ENCODE data around the gene KMT2C.

Gene KMT2C

GRCh38 chr7:152402384-152403250, 33.2 kb downstream of the KMT2C start:
- TF ChIP-seq EGR1 (IDR thresholded peaks at IDR 0.05) (no peak), TEAD4 (IDR thresholded peaks at IDR 0.05) (peak; percentile 39; the same call in 1 of the 2 replicates), TAF1 (IDR thresholded peaks at IDR 0.05; ENCODE audit: low read depth) (no peak)

- TF ChIP-seq RAD21 (IDR thresholded peaks at IDR 0.05; ENCODE audit: low read depth) (no peak), USF1 (IDR thresholded peaks at IDR 0.05) (no peak), NFIC (IDR thresholded peaks at IDR 0.05) (no peak), MAX (IDR thresholded peaks at IDR 0.05) (no peak), CEBPB (IDR thresholded peaks at IDR 0.05) (no peak), CREB1 (IDR thresholded peaks at IDR 0.05; ENCODE audit: low read depth) (no peak), YY1 (IDR thresholded peaks at IDR 0.05; ENCODE audit: low read depth) (no peak), TCF12 (IDR thresholded peaks at IDR 0.05; ENCODE audit: low read depth) (no peak), TEAD4 (IDR thresholded peaks at IDR 0.05) (no peak), ZBTB7A (IDR thresholded peaks at IDR 0.05; ENCODE audit: low read depth) (no peak), TAF1 (IDR thresholded peaks at IDR 0.05; ENCODE audit: low read depth) (no peak), EGR1 (IDR thresholded peaks at IDR 0.05) (no peak), FOXM1 (IDR thresholded peaks at IDR 0.05; ENCODE audit: borderline replicate concordance, low read depth) (no peak), EP300 (IDR thresholded peaks at IDR 0.05; ENCODE audit: borderline replicate concordance) (no peak)
- TF ChIP-seq, protein P1, sequence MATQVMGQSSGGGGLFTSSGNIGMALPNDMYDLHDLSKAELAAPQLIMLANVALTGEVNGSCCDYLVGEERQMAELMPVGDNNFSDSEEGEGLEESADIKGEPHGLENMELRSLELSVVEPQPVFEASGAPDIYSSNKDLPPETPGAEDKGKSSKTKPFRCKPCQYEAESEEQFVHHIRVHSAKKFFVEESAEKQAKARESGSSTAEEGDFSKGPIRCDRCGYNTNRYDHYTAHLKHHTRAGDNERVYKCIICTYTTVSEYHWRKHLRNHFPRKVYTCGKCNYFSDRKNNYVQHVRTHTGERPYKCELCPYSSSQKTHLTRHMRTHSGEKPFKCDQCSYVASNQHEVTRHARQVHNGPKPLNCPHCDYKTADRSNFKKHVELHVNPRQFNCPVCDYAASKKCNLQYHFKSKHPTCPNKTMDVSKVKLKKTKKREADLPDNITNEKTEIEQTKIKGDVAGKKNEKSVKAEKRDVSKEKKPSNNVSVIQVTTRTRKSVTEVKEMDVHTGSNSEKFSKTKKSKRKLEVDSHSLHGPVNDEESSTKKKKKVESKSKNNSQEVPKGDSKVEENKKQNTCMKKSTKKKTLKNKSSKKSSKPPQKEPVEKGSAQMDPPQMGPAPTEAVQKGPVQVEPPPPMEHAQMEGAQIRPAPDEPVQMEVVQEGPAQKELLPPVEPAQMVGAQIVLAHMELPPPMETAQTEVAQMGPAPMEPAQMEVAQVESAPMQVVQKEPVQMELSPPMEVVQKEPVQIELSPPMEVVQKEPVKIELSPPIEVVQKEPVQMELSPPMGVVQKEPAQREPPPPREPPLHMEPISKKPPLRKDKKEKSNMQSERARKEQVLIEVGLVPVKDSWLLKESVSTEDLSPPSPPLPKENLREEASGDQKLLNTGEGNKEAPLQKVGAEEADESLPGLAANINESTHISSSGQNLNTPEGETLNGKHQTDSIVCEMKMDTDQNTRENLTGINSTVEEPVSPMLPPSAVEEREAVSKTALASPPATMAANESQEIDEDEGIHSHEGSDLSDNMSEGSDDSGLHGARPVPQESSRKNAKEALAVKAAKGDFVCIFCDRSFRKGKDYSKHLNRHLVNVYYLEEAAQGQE (IDR thresholded peaks at IDR 0.05; ENCODE audit: low read depth): no peak
Measured at GRCh38 chr7:152399344-152399743, 36.5 kb downstream of the KMT2C start.

- TF ChIP-seq USF1 (IDR thresholded peaks at IDR 0.05) (no peak), TCF12 (IDR thresholded peaks at IDR 0.05; ENCODE audit: low read depth) (no peak), CEBPB (IDR thresholded peaks at IDR 0.05) (no peak), TEAD4 (IDR thresholded peaks at IDR 0.05) (no peak), EGR1 (IDR thresholded peaks at IDR 0.05) (no peak), MAX (IDR thresholded peaks at IDR 0.05) (no peak), CREB1 (IDR thresholded peaks at IDR 0.05; ENCODE audit: low read depth) (no peak), YY1 (IDR thresholded peaks at IDR 0.05; ENCODE audit: low read depth) (no peak), FOXM1 (IDR thresholded peaks at IDR 0.05; ENCODE audit: borderline replicate concordance, low read depth) (no peak), NFIC (IDR thresholded peaks at IDR 0.05) (no peak), EP300 (IDR thresholded peaks at IDR 0.05; ENCODE audit: borderline replicate concordance) (no peak), ZBTB7A (IDR thresholded peaks at IDR 0.05; ENCODE audit: low read depth) (no peak), TAF1 (IDR thresholded peaks at IDR 0.05; ENCODE audit: low read depth) (no peak), RAD21 (IDR thresholded peaks at IDR 0.05; ENCODE audit: low read depth) (no peak)
- TF ChIP-seq, protein P1 (IDR thresholded peaks at IDR 0.05; ENCODE audit: low read depth): no peak
Measured at GRCh38 chr7:152395112-152395511, 40.7 kb downstream of the KMT2C start.

DNA sequence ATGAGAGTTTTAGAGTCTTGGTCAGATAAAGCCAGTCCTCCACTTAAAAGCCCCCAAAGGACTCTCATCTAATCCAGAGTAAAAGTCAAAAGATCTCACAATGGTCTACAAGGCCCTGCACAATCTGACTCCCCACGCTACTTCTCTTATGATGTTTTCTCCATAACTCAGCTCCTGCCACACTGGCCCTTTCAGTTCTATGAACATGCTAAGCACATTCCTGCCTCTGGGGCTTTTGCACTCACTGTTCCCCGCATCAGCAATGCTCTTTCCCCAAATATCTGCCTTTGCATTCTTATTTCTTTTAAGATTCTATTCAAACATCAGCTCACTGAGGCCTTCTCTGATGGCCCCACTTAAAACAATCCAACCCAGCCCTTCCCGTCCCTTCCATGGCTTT, 41.6 kb downstream of the KMT2C start:
- TF ChIP-seq TEAD4 (IDR thresholded peaks at IDR 0.05): peak; percentile 90
- TF ChIP-seq RAD21 (IDR thresholded peaks at IDR 0.05; ENCODE audit: low read depth): 0 out of 2 replicates have a peak, but pooled peaks have one; percentile 18

GRCh38 chr7:152392254-152392653, 43.5 kb downstream of the KMT2C start:
- TF ChIP-seq FOXM1 (IDR thresholded peaks at IDR 0.05; ENCODE audit: borderline replicate concordance, low read depth) (no peak), CEBPB (IDR thresholded peaks at IDR 0.05) (no peak), TEAD4 (IDR thresholded peaks at IDR 0.05) (no peak), TCF12 (IDR thresholded peaks at IDR 0.05; ENCODE audit: low read depth) (no peak), CREB1 (IDR thresholded peaks at IDR 0.05; ENCODE audit: low read depth) (no peak), TAF1 (IDR thresholded peaks at IDR 0.05; ENCODE audit: low read depth) (no peak), EGR1 (IDR thresholded peaks at IDR 0.05) (no peak), RAD21 (IDR thresholded peaks at IDR 0.05; ENCODE audit: low read depth) (no peak), MAX (IDR thresholded peaks at IDR 0.05) (no peak), NFIC (IDR thresholded peaks at IDR 0.05) (no peak), EP300 (IDR thresholded peaks at IDR 0.05; ENCODE audit: borderline replicate concordance) (no peak), YY1 (IDR thresholded peaks at IDR 0.05; ENCODE audit: low read depth) (no peak), USF1 (IDR thresholded peaks at IDR 0.05) (no peak)
- TF ChIP-seq, protein P1 (IDR thresholded peaks at IDR 0.05; ENCODE audit: low read depth): no peak
